ENCODE results near the gene SYTL3.

Gene SYTL3

GRCh38 chr6:158735009-158735408, 85.2 kb downstream of the SYTL3 start:
- no peak for FAIRE-seq

GRCh38 chr6:158737082-158737709, 87.3 kb downstream of the SYTL3 start:
- no peak for FAIRE-seq

DNA sequence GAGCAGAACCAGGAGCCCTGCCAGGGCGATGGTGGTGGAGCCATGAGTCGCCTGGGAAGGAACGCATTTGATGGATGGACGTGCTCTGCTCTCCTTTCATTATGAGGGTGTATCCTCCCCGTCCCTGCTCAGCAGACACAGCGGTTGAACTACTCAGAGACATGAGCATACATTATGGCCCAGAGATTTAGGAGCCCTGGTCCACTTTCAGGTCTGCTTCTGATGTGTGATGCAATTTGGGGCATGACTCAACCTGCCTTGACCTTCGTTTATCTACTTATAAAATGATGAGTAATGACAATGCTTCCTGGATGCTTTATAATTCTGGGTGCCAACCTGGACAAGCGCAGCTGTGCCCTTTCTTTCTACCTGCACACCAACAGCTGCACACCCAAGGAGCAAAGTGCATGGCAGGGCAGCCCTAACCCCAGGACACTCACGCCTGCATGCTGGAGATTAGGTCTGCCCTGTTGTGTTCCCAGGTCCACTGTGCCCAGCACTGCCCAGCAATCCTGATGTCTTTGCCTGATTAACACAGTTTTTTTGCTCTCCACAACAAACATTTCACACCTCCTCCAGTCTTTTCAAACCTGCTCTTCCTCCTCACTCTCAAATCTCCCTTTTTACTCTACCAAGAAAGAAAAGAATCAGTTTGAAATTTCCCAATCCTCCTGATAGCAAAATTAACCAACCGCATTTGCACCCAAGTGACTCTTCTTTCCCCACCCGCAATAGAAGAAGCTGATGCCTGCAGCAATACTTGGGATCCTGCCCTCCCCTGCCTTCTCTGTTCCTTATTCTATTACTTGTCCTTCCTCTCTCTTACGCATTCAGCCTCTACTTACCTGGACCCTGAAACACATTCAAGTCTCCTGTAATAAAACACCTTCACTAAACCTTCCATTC, 88.1 kb downstream of the SYTL3 start:
- no peak for FAIRE-seq

DNA sequence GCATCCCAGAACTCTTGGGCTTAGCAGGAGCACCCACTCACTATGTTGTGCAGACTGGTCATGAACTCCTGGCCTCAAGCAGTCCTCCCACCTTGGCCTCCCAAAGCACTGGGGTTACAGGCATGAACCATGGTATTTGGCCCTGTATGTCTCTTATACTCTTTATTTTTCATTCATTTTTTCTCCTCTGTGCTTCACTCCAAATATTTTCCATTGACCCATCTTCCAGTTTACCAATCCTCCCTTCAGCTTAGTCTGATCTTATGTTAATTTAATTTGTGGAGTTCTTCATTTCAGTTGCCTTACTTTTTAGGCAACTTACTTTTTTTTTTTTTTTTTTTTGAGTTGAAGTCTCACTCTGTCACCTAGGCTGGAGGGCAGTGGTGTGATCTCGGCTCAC, 89.8 kb downstream of the SYTL3 start:
- FAIRE-seq: no peak

GRCh38 chr6:158743033-158743651, 93.3 kb downstream of the SYTL3 start:
- FAIRE-seq: no peak

DNA sequence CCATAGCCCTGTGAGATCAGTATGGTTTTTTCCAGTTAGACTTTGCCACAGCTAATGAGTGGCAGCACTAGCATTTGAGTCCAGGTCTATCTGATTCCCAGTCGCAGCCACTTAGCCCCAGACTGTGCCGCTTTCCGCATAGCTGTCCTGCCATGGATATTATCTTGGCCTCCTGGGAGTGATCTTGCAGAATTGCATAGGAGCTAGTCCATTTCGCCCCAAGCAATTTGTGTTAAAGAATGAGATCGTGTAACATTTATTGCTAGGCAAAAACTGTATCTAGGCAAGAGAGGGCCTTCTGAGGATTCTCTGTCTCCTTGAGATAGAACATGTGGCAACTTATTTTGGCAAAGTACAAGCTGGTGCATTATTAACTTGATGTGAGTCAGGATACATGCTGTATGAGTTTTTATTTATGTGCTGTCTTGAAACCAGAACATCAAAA, 95.2 kb downstream of the SYTL3 start:
- FAIRE-seq: no peak

DNA sequence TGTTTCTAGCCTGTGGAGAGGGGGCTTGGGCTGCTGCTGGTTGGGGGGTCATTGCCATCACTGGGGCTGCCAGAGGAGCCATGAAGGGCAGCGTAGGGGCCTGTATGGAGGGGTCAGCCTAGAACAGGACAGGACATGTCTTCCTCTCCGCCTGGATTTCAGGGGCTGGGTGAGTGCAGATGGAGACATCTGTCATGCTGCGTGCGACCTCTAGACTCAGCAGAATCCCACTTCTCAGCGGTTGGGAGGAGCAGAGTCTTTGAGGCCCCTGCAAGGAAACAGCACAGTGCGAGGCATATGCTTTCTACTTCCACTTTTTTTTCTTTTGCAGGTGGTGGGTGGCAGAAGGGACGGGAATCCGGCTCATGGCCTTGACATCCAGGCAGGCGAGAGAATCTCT, 101.4 kb downstream of the SYTL3 start:
- no peak for FAIRE-seq

- no peak for FAIRE-seq
Measured at GRCh38 chr6:158751921-158752320, 102.1 kb downstream of the SYTL3 start.

DNA sequence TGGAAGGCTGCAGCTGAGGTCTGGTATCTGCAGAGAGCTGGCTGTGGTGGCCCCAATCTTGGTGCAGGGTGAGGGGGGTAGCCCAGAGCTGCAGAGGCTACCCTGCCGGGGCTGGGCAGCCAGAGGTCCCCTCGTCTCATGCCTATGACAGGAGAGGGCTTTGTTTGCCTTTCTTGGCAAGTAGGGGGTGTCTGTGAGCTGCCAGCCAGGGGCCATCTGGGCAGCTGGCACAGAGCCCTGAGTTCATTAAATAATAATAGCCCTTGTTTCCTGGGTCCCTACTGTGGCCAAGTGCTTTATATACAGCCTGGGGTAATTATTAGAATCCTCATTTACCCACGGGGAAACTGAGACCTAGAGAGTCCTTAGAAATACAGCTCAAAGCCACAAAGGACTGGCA, 102.8 kb downstream of the SYTL3 start:
- no peak for FAIRE-seq

GRCh38 chr6:158753811-158754210, 104.0 kb downstream of the SYTL3 start:
- no peak for FAIRE-seq

- FAIRE-seq: no peak
Measured at GRCh38 chr6:158754738-158755137, 104.9 kb downstream of the SYTL3 start.

GRCh38 chr6:158755636-158756035, 105.8 kb downstream of the SYTL3 start:
- FAIRE-seq: no peak

GRCh38 chr6:158756126-158756525, 106.3 kb downstream of the SYTL3 start:
- FAIRE-seq: no peak

DNA sequence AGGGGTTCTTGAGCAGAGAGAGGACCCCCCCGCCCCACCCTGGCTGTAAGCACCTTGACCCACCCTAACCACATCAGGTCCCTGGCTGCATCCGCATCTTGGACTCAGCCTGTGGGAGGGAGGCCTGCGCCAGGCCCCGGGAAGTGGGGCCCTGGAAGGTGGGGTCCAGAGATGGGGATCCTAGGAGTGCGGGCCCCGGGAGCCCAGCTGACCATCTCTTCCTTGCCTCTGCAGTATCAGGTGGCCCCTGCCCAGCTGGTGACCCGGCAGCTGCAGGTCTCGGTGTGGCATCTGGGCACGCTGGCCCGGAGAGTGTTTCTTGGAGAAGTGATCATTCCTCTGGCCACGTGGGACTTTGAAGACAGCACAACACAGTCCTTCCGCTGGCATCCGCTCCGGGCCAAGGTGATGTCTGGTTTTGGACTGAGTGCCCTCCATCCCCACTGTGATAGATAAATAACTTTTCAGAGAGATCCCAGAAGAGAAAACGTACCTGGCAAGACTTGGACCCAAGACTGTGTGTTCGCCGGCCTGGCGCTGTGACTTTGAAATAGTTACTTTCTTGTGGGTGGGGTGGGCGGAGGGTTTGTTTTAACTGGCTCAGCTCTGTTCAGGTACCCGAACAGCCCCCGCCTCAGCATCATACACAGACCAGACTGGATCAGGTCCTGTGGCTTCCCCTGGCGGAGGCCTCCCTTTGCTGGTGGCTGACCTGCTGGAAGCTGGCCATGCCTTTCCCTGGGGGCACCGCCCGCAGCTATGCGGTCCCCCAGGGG, 107.3 kb downstream of the SYTL3 start:
- FAIRE-seq: no peak

- FAIRE-seq: no peak
Measured at GRCh38 chr6:158757753-158758090, 107.9 kb downstream of the SYTL3 start.

DNA sequence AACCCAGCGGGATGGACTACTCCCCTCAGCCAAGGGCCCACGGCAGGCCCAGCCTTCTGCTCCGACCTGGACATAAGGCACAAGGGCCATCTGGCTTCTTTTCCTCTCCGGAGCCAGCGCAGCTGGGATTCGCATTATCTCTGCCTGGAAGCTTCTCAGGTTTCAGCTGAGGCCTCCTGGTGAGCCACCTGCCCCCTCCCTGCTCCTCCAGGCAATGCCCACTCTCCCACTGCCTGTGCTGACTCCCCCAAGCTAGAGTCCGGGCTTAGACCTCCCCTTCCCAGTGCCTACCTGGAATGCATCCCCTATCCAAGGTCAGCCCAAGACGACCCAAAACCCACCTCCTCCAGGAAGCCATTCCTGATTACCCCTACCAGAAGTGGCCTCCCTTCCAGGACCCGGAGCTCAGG, 108.6 kb downstream of the SYTL3 start:
- no peak for FAIRE-seq

DNA sequence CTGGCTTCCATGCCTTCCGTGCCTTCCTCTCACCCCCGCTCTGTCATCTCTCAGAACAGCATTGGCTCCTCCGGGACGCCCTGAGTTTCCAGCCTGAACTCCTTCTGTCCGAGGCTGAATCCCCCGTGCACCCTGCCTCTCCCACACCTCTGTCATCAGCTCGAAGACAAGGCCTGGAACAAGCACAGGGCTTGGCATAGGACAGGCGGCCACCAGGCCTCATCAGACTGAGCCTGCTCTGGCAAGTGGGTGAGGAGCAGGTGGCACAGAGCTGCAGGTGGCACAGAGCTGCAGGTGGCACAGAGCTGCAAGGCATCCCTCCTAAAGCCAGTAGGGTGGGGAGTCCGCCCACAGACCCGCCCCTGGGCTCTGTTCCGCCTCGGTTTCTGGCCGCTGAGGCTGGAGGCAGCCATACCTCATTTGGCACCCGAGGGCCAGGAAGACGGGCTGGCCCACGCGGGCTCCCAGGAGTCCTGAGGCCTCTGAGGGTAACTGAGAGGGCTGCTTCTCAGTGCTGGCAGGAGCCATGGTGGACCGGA, 109.2 kb downstream of the SYTL3 start:
- no peak for FAIRE-seq

DNA sequence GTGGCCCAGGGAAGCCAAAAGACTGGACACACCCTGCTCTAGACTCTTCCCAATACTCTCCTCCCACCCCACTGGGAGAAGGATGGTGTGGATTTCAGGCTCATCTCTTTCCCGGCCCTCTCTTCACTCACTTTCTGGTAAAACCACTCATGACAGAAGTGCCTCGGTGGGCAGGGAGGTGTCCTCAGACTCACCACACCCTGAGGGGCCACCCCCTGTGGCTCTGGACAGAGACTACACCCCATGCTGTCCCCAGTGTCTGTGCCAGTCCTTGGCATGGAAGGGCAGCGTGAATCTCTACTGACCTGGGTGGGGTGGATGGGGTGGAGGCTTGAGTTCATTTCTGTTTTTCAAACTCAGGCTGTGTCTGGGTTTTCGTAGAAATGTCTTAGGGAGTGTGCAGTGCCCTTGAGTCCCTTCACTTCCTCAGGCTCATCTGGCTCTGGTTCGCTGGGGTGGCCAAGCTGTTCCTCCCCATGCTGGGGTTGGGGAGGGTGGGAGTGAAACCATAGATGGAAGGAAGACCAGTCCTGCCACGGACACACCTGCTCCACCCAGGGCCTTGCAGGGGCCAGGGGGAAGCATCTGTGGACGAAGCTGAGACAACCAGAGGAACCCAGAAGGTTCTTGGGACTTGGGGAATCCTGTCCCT, 110.2 kb downstream of the SYTL3 start:
- no peak for FAIRE-seq

DNA sequence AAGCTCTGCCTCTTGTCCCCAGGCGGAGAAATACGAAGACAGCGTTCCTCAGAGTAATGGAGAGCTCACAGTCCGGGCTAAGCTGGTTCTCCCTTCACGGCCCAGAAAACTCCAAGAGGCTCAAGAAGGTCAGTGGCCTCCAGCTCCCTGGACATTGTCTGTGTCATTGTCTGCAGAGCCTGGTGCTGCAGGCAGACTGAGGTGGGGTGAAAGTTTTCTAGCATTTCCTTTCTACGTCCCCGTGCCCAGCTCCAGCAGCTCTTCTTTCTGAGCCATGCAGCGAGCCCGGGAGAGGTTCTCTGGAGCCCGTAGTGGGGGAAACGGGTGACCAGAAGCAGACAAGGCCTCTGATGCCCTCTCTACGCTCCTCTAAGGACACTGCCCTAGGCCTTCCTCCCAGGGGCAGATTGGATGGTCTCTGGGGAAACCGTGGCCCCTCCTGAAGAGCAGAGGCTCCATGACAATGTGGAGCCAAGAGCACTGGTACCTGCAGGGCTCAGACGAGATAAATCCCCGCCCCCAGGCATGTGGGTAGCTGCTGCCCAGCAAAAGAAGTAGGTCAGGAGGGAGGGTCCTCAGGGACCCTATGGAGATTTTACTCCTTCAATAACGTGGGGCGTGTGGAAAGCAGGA, 110.9 kb downstream of the SYTL3 start:
- no peak for FAIRE-seq

GRCh38 chr6:158761746-158762145, 111.9 kb downstream of the SYTL3 start:
- no peak for FAIRE-seq

- FAIRE-seq: no peak
Measured at GRCh38 chr6:158762787-158763433, 113.1 kb downstream of the SYTL3 start.
